Measurements from ENCODE around the gene HHIPL1.

HHIPL1 gene

DNA sequence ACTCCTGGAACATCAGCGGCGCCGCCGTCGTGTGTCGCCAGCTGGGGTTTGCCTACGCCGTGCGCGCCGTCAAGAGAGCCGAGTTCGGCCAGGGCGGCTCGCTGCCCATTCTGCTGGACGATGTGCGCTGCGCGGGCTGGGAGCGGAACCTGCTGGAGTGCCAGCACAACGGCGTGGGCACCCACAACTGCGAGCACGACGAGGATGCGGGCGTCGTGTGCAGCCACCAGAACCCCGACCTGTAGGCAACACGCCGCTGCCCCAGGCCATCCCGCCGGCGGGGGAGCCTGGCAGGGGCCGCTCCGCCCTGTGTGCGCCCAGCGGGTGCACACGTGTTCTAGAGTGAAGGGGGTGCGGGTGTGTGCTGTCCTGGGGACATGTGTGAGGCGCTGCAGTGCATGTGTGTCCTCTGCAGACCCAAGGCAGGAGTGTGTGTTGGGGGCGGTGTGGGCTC is 30.5 kb downstream of the HHIPL1 start:
- DNase-seq (ENCODE audit: low read depth): no peak

DNA sequence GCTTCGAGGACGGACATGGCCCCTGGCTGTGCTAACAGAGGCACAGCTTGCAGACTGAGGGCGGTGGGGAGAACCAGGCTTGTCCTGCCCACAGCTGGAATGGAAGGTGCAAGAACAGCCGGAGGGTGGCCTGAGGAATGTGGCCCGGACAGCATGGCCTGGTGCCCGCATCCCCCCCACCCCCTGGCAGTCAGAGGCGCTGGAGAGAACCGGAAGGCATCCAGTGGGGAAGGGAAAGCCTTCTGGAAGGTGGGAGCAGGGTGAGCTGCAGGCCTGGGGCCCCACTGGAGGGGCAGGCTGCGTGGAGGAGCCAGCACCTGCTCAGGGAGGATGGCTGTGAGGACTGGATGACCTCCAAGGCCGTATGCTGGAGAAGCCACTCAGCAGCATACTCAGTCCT is 31.0 kb downstream of the HHIPL1 start:
- no peak for DNase-seq (ENCODE audit: low read depth)

DNA sequence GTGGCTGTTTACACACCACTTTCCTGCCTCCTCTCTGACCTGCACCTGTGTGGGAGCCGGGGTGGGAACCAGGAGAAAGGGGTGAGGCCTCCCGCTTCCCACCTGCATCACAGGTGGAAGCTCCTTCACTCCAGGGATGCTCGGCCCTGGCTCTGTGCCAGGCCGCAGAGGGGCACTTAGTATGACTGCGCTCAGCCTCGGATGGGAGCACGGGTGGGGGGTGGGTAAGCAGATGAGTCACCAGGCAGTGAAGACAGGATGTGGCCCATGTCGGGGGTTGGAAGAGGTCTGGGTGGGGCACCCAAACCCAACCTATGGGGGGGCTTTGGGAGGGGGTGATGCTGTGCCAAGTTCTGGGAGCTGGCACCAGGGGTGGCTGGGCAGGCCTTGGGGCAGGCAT is 31.7 kb downstream of the HHIPL1 start:
- no peak for DNase-seq (ENCODE audit: low read depth)

DNA sequence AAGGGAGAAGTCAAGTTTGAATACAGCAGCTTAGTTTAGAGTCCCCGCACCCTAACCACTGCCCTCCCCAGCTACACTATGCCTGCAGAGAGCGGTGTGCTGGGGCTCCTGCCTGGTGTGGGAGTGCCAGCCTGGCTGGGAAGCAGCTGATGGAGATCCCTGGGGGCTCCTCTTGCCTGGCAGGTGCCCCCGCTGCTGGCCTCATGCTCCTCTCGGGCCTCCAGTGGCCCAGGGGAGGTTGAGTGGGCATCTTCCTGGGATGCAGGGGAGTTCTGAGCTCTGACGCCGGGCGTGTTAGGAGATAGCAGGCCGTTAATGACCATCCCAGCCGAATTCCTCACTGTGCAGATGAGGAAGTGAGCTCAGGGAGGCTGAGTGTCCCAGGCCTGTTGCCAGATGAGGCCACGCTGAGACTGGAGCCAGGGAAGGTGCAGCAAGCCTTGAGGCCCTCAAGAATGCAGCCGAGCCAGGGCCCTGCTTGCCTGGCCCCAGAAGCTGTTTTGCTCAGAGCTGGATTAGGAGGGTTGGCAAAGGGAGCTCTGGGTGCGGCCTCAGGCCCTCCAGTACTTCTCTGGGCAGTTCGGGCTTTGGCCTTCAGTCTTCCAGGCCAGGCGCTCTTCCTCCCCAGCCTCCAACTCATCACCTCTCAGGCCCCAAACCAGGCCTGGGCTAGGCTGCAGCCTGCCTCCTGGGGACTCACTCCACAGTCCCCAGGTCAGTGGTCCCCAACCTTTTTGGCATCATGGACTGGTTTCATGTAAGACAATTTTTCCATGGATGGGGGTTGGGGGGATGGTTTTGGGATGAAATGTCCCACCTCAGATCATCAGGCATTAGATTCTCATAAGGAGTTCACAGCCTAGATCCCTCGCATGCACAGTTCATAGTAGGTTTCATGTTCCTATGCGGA is 32.6 kb downstream of the HHIPL1 start:
- no peak for DNase-seq (ENCODE audit: low read depth)

DNA sequence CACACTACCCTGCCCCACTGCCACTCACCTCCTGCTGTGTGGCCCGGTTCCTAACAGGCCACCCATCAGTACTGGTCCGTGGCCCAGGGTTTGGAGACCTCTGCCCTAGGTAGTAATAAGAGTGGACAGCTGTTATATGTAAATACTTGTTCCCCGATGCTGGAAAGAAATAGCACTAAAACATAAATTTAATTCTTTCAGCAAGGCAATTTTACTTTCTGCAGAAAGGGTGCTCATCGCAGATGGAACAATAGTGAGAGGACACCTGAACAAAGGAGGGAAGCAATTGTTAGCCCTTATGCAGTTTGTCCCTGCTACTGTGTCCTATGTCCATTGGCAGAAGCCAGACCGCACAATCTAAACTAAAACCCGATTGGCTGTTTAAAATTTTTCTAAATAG is 33.3 kb downstream of the HHIPL1 start:
- DNase-seq (ENCODE audit: low read depth): no peak

DNA sequence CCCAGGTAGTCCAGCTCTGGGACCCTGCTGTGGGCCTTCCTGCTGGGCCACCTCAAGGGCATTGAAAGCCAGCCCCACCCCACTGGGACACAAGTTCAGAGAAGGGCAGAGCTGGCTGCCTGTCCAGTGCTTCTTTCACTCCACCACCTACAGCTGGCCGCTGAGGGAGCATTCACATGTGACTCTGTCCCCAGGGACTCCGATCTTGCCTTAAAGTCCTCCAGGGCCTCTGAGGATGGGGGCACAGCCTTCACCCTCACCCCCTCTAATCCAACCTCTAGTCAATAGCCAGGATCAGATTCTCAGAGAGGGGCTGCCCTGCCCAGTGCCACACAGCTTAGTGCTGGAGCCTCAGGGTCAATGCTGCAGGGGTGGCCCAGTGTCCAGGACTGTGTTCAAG is 34.2 kb downstream of the HHIPL1 start:
- DNase-seq (ENCODE audit: low read depth): no peak

DNA sequence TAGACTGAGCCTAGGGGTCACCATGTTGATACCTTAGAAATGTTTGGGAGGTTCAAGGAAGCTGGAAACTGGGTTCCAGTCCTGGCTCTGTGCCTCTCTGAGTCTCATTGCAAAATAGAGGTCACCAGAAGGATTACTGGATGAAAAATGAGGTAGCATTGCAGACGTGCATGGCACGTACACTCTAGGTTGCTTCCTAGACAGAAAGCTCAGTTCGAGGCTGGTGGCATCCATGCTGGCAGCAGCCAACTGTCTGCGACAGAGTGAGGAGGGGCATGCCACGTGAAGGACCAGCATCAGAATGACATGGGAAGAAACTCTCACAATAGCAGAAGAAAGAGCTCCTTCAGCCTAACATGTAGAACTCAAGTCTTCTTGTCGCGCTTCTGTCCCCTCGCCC is 34.6 kb downstream of the HHIPL1 start:
- DNase-seq (ENCODE audit: low read depth): no peak

DNA sequence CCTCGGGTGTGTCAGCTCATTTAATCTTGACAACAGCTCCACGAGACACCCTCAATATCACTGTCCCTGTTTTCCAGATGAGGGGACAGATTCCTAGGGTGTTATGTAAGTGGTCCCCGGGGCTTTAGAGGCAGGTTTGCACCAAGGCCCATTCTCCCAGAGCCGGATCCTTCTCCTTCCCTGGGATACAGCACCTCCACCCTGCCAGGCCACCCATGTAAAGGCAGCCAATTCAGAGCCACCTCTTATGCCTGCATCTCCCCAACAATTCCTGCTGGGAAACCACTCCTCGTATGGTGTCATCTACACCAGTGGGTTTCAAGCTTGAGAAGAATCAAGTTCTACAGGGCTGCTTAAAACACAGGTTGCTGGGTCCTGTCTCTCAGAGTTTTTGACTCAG is 35.1 kb downstream of the HHIPL1 start:
- no peak for DNase-seq (ENCODE audit: low read depth)

DNA sequence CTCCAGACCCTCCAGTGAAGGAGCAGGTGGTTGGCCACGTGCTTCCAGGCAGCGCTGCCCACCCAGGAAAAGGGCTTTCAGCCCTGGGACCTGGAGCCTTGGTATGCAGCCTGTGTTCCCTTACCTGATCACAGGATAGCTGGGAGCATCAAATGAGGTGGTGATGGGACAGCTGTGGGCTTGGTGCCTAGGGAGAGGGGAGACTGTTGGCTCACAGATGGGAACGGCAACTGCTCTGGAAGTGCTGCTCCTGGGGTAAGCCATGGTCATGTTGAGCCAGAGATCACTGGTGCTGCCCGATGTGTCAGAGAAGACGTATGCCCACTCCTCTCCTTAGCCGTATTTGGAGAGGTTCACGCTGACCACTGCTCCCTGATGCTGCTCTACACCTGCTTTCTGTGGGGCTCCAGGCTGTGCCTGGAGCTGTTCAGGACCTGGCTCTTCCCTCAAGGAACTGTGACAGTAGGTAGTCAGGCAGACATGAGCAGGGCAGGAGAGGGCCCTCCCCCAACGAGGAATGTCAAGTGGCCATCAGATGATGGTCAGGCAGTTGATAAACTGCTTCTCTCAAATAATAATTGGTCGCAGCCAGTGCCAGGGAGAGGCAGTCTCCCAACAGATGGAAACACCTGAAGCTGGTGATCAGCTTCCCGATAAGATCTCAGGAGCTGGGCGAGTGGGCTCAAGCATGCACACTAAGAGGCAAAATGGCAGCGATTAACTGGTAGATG is 36.3 kb downstream of the HHIPL1 start:
- no peak for DNase-seq (ENCODE audit: low read depth)

DNA sequence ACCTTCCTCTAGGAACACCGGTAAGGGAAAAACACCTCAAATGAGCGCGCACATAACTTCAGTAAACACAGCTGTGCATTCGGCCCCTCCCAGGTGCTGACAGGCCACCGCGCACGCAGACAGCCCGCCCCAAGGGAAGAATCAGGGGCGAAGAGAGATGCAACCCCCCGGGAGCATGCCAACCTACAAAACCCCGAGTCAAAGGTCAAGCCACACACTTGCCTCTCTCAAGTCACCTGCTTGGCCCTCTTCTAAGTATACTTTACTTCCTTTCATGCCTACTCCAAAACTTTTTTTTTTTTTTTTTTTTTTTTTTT is 36.9 kb downstream of the HHIPL1 start:
- no peak for DNase-seq (ENCODE audit: low read depth)

DNA sequence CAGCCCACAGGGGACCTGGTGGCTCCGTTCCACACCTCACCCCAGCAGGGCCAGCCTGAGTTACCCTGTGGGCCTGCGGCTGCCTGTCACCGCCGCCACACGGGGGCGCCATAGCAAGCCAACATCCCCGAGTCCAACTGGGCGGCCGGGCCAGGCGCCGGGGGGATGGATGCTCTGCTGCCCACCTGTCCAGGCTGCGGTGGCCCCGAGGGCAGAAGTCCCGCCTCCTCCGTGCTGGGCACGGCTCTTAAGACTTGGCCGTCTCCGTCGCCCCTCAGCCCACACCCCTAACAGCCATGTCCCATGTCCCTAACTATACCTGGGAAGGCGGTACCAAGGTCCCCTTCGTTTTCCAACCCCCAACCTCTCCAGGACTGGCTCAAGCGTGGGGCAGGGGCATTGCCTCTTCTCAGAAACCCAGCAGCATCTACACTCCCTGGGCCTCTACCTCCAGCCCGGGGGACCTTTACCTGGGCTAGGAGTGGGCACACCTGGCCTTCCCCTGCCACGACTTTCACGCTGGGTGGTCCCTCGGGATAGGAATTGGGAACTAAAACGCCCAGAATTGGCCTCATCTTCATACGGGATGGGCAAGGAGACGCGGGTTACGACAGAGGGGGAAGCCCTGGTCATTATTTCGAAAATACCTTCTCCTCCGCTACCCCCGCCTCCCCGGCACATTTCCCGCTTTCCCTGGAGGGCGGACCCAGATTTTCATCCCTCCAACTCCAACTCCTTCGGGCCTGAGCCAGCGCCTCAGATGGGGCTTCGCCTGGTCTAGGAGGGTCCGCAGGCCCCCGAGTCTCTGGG is 38.1 kb downstream of the HHIPL1 start:
- DNase-seq (ENCODE audit: low read depth): peak; percentile 68

DNA sequence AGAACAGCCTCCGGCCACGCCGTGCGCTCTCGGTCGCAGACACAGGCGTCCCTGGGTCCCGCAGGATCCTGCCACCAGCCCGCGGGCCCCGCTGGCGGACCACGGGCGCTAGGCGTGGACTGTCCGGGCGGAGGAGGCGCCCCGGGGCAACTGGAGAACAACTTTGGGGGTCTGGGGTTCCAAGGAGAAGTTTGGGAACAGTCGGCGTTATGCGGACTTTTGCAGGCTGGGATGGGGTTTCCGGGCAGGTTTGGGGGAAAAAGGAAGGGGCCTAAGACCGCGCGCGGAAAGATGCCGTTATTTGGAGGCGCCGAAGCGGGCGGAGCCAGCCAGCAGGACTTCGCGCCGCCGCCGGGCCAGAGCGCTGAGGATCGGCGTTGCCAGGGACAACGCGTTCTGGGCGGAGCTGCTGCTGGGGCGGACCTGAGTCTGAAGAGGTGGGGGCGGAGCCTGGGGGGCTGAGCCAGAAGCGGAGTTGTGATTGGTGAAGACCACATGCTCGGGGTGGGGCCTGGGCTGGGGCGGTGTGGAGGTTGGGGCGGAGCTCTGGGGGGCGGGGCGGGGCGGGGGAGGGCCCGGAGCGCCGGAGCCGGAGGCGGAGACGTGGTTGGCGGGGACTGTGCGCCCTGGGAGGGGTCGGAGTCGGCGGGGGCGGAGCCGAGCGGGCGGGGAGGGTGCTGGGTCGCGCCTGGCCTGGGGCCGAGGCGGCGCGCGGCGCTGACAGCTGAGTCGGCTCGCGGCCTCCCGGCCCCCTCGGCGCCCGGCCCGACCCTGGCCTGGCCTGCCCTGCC is 38.9 kb downstream of the HHIPL1 start, which contains the start of gene CYP46A1:
TSS of gene CYP46A1 (plus strand) at position 680 of the 791 bp plus-strand sequence. CDS start 120 bp downstream, outside the sequence.
- DNase-seq (ENCODE audit: low read depth): peak; percentile 99

DNA sequence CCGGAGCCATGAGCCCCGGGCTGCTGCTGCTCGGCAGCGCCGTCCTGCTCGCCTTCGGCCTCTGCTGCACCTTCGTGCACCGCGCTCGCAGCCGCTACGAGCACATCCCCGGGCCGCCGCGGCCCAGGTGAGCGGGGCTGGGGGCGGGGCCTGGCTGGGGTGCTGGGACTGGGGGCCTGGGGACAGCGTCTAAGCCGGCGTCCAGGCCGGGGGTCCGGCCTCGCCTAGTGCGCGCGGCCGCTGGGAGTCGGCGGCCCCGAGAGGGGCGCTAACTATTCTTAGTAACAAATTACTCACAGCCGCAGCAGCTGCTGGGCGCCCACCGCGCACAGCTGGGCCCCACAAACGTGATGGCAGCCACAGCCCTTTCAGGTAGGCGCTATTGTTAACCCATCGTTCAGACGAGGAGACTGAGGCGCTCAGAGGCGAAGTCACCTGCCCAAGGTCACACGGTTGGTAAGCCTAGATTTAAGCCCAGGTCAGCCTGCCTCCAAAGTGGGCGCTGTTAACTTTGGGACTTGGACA is 39.5 kb downstream of the HHIPL1 start:
- DNase-seq (ENCODE audit: low read depth): no peak

DNA sequence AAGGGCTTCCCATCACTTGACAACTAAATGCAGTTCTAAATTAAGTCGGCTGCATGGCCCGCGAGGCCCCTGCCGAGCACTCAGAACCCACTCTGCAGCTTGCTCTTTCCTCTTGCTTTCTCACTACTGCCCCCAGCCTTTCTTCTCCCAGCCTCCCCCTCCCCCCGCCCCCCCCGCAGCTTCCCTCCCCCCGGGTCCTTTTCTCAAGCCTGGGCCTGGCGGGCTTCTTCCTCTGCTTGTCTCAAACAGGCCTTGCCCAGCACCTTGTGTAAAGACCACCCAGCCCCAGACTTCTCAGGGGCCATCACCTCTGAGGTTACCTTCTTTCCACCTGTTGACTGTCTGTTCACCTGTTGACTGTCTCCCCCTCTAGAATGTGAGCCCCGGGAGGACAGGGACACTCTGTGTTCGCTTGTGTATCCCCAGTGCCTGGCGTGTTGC is 40.2 kb downstream of the HHIPL1 start:
- no peak for DNase-seq (ENCODE audit: low read depth)

DNA sequence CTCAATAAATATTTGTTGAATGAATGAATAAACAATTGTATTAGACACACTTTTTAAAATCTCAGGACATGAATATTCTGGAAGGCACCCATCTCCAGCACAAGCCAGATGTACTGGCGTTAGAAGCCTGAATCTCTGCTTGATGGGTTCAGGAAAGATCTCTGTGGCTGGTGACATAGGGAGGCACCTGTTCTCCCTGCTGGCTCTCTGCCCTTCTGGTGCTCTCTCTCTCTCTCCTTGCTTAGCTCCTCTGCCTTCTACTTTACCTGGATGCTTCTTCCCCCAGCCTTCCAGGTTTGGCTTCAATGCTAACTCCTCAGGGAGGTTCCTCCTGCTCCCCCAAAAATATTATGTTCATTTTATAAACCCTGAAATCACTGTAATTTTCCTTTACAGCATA is 40.7 kb downstream of the HHIPL1 start:
- DNase-seq (ENCODE audit: low read depth): no peak

DNA sequence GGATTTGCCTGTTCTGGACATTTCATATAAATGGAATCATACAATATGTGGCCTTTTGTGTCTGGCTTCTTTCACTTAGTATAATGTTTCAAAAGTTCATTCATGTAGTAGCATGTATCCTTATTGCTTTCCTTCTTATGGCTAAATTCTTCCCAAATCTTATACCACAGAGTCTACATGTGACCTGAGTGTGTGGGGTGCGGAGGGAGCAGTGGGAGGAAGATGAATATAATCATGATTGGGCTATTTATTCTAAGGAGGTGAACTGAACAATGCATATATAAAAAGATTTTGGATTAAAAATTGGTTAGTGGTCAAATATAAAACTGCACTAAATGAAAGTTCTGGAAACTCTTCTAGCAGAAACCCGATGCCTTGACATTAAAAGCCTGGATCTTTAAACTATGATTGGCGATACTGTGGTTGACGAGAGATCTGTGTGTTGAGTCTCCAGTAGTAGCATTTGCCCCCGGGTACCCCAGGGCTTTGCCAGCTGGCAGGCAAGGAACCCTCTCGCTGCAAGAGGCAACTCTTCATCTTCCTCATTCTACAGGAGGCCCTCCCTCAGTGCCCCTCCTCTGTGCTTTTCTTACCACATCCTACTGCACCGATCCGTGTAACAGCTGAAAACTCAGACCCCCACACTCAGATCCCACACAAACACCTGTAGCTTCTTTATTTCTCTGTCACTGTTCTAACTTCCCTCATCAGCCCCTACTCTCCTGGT is 41.8 kb downstream of the HHIPL1 start:
- DNase-seq (ENCODE audit: low read depth): no peak

DNA sequence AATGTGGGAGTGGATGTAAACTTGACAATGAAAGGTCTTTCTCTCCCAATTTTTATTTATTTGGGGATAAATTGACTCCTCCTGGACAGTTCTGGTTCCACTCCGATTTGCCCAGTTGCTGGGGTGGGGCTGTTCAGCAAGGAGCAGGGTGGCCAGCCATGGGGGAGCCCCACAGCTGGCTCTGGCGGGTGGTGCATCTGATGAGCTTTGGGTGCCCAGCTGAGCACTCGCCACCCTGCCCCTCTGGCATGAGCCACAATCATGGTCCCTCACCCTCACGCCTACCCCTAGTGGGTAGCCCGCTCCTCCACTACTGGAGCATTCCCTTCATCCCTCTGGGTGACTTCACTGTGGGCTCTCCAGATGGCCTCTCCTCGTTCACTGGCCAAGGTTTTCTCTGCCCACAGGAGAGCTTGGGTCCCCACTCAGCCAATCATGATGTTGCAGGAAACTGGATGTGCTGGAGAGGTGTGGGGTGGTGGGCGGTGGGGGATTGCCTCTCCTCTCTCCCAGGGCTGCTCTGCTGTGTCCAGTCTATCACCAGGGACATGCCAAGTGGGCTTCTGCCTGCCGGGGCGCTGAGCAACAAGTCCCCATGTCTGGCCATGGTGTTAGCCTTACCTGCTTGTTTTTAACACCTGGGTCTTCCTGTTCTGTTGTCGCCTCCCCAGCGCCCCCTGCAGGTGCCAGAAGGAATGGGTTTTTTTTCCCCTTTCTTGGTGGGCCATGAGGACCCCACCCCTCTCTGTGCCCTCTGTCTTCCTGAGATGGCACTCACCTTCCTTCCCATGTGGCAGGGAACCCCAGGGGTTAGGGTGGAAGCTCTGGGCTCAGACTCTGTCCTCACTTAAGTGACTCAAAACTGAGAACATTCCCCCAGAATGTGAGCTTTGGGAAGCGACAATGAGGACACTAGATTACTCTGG is 42.6 kb downstream of the HHIPL1 start:
- peak; percentile 26 for DNase-seq (ENCODE audit: low read depth)

DNA sequence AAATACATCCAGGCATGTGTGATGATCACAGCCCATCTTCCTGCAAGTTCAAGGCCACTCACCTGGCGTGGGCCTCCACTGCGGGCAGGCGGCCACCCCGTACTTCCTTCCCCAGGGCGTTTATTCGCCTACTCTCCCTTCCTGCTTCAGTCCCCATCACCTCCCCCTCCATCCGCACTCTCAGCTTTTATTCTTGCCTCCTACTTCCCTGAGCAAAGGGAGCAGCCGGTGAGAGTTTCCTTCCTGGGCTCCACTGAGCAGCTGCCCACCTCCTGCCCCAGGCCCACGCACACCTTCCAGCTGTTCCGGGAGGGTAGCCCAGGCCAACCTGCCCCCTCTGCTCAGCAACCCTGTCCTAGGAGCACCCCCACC is 43.3 kb downstream of the HHIPL1 start:
- DNase-seq (ENCODE audit: low read depth): no peak

DNA sequence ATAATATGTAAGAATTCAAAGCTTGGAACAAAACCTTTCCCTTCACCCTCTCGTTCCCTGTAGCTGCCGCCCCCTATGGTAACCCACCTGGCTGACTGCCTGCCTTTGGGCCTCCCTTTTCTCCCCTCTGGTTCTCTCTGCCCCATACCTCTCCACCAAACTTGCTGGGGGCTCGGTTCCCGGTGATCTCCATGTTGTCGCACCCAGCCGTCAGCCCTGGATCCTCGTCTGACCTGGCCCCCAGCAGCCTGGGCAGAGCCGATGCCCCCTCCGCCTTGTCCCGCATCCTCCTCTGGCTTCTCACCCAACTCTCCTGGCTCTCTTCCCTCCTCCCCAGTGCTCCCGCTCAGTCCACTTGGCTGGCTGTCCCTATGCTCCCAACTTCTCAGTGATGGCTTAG is 43.7 kb downstream of the HHIPL1 start:
- no peak for DNase-seq (ENCODE audit: low read depth)
